ENCODE results near the gene DYSF.

- TF ChIP-seq, protein P1, sequence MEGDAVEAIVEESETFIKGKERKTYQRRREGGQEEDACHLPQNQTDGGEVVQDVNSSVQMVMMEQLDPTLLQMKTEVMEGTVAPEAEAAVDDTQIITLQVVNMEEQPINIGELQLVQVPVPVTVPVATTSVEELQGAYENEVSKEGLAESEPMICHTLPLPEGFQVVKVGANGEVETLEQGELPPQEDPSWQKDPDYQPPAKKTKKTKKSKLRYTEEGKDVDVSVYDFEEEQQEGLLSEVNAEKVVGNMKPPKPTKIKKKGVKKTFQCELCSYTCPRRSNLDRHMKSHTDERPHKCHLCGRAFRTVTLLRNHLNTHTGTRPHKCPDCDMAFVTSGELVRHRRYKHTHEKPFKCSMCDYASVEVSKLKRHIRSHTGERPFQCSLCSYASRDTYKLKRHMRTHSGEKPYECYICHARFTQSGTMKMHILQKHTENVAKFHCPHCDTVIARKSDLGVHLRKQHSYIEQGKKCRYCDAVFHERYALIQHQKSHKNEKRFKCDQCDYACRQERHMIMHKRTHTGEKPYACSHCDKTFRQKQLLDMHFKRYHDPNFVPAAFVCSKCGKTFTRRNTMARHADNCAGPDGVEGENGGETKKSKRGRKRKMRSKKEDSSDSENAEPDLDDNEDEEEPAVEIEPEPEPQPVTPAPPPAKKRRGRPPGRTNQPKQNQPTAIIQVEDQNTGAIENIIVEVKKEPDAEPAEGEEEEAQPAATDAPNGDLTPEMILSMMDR (IDR thresholded peaks at IDR 0.05): no peak
- TF ChIP-seq EZH2 (IDR thresholded peaks at IDR 0.05; ENCODE audit: borderline replicate concordance, insufficient read depth, low read depth, low read length, poor library complexity, severe bottlenecking): no peak
Measured at GRCh38 chr2:71595569-71595968, 142.2 kb downstream of the DYSF start.

All from B cell (primary cell).